Choroid plexus epithelial cell (primary cell): ENCODE measurements around the gene CDH16.

Experiments
- DNase-seq: peaks from one replicate; pipeline ENCODE4 v3.0.0-alpha.2; 2010; ENCODE audit warnings: low read depth
- H3K4me3 ChIP-seq: 2 replicates; pipeline ENCODE4 v1.5.1; 2011; ENCODE audit warnings: low read depth, mild to moderate bottlenecking, control low read depth, low read length, moderate library complexity
- TF ChIP-seq, protein P1 (sequence below): conservative IDR thresholded peaks from 2 replicates; pipeline ENCODE4 v1.5.1; 2011; ENCODE audit warnings: low read depth, mild to moderate bottlenecking, control low read depth, inconsistent platforms, low read length, moderate library complexity

The CDH16 gene

DNA sequence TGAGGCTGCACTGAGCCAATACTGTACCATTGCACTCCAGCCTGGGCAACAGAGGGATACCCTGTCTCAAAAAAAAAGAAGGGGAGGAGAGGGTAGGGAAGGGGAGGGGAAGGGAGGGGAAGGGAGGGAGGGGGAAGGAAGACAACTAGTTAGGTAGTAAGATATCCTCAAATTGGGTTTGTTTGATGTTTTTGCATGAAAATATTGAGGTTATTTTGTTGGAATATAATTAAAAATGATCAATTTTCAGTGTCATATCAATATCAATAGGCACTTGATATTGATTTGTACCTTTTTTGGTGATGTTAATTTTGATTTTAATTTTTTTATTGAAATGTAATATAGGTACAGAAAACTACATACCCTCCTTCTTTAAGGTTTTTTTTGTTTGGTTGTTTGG, 55.0 kb downstream of the CDH16 start:
- TF ChIP-seq, protein P1, sequence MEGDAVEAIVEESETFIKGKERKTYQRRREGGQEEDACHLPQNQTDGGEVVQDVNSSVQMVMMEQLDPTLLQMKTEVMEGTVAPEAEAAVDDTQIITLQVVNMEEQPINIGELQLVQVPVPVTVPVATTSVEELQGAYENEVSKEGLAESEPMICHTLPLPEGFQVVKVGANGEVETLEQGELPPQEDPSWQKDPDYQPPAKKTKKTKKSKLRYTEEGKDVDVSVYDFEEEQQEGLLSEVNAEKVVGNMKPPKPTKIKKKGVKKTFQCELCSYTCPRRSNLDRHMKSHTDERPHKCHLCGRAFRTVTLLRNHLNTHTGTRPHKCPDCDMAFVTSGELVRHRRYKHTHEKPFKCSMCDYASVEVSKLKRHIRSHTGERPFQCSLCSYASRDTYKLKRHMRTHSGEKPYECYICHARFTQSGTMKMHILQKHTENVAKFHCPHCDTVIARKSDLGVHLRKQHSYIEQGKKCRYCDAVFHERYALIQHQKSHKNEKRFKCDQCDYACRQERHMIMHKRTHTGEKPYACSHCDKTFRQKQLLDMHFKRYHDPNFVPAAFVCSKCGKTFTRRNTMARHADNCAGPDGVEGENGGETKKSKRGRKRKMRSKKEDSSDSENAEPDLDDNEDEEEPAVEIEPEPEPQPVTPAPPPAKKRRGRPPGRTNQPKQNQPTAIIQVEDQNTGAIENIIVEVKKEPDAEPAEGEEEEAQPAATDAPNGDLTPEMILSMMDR, result no peak
- no peak for DNase-seq
- H3K4me3 ChIP-seq, result no peak overlapping the region

DNA sequence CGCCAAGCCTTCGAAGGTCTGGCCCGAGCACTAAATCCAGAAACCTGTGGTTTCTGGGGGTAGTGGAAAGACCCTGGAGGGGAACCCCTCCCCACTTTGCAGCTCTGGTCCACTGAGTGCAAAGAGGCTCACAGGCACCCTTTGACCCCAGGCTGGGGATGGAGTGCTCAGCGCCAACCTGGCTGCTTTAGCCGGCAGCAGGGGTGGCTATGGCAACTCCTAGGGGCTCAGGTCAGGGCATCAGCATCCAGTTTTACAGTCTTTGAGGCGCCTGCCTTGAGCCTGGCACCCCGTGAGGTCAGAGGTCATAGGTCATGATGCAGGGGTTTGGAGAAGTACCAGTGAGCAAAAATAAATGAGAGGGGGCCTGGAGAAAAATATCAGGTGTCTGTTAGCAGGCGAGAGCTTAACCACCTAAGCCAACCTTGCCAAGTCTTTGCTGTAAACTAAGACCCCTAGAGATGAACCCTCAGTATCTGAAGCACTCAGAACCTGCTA, 56.6 kb downstream of the CDH16 start:
- TF ChIP-seq, protein P1, result no peak
- H3K4me3 ChIP-seq, result no peak overlapping the region
- DNase-seq, result no peak

DNA sequence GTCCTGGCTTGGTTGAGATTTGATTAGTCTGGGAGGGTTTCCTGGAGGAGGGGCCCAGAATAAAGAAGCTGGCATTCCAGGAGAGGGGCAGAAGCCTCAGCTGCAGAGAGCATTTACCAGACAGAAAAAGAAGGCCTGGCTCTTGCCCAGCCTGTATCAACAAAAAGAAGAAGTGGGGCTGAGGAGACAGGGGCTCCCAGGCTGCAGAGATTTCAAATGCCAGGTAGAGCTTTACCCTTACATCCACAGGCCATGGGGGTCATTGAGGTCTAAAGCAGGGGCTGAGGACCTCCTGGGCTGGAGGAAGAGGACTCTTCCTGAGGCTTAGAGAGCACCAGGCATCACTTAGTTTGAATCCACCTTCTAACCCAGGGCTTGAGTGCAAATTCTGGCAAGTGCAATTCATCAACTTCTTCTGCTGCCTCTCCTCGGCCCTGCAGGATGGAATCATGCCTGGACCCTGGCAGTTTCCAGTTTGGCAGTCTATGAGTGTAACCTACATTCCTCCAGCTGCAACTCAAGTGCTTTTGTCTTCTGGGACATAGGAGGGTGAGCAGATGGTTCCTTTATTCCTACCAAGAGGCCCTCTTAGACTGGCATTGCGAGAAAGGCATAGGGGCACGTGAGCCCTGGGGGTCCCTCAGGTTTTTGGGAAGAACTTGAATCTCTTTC, 59.2 kb downstream of the CDH16 start:
- TF ChIP-seq, protein P1, result no peak
- no peak for DNase-seq
- no peak overlapping the region for H3K4me3 ChIP-seq

DNA sequence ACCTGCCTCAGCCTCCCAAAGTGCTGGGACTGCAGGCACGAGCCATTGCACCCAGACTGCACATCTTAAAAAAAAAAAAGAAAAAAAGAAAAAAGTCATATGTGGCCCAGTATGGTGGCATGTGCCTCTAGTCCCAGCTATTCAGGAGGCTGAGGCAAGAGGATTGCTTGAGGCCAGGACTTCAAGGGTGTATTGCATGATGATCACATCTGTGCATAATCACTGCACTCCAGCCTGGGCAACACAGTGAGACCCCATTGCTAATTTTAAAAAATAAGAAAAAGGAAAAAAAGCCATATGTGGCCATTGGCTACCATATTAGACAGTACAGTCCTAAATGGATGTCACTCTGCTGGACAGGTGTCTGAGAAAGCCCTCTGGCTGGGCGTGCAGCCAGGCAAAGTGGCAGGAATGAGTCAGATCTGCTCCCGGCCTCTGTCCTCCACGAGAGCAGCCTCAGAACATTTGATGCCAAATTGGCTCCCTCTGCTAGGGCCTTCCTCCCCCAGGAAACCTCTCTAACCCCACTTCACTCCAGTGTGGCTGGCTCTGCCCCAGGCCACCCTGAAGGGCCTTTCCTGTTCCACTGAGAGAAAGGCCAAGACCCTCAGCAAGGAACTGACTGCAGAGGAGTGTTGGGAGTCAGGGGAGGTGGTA, 59.8 kb downstream of the CDH16 start:
- DNase-seq, result no peak
- TF ChIP-seq, protein P1, result no peak
- H3K4me3 ChIP-seq, result no peak overlapping the region
